Endothelial cell of umbilical vein (primary cell): Measurements from ENCODE around the gene FKBP6. TPM values are rescaled to one million over a fixed set of nuclear protein-coding genes. Genes with fewer than 3 reads are reported as not detected.
A peak's percentile ranks its signal among the peaks of the same experiment; 100 is the strongest.
"Not testable (repeated sequence)": the region's sequence is repeated elsewhere in the genome, so short reads cannot be mapped to it uniquely, and the experiment has no call there.

Experiments used
- BruUV-seq: library from RNA; stranded (reverse); fragments of 400-500 nt; replicated peaks from 2 replicates; lab custom pipeline; 2021; lab: Mats Ljungman, UMichigan
- CTCF ChIA-PET: fragments of 300-600, 350-600 bp; sonication (Branson Sonifier 250); formaldehyde crosslinking; loops from one replicate; lab custom pipeline; 2021; ENCODE audit warnings: antibody characterized with exemption, inconsistent platforms; lab: Charles Lee
- POLR2A ChIA-PET: fragments of 300-600, 350-600 bp; sonication (Branson Sonifier 250); formaldehyde crosslinking; loops from one replicate; lab custom pipeline; 2021; ENCODE audit warnings: antibody characterized with exemption, inconsistent platforms; lab: Charles Lee
- DNase-seq: peaks from one replicate; pipeline ENCODE4 v3.0.0-alpha.2; 2011; ENCODE audit warnings: low read depth, low spot score
- FAIRE-seq: peaks from 2 replicates; lab custom pipeline; 2011; peaks lifted over from hg19 to GRCh38; lab: Jason Lieb, UNC
- H2AFZ ChIP-seq: 2 replicates; pipeline ENCODE4 v1.6.0; 2012; ENCODE audit warnings: low read depth, low read length, control low read depth, inconsistent platforms
- H3K27ac ChIP-seq: 2 replicates; pipeline ENCODE4 v1.5.1; 2011; ENCODE audit warnings: low read depth, mild to moderate bottlenecking, control low read depth, low read length, moderate library complexity; ENCODE audit not compliant: insufficient read depth
- H3K27me3 ChIP-seq, 2 experiments: 2 replicates each; pipeline versions ENCODE4 v1.6.0 to v1.6.1; 2011; ENCODE audit warnings: low read length in 2 of 2, mixed read lengths in 1 of 2; ENCODE audit not compliant: control insufficient read depth in 2 of 2, insufficient read depth in 2 of 2
- H3K36me3 ChIP-seq, 2 experiments: 2 replicates in 1 of 2; 3 replicates in 1 of 2; pipeline ENCODE4 v1.5.1; 2011; ENCODE audit warnings: low read length in 2 of 2, mild to moderate bottlenecking in 1 of 2, moderate library complexity in 1 of 2; ENCODE audit not compliant: control insufficient read depth in 2 of 2, insufficient read depth in 2 of 2; ENCODE audit errors: extremely low read depth in 1 of 2
- H3K4me1 ChIP-seq: 3 replicates; pipeline ENCODE4 v1.5.1; 2011; ENCODE audit warnings: mild to moderate bottlenecking, low read length; ENCODE audit not compliant: control insufficient read depth, insufficient read depth; ENCODE audit errors: extremely low read depth
- H3K4me2 ChIP-seq: 2 replicates; pipeline ENCODE4 v1.6.1; 2011; ENCODE audit warnings: low read length, control low read depth, mixed read lengths; ENCODE audit not compliant: insufficient read depth
- H3K4me3 ChIP-seq, 3 experiments: fragments of 200-600 bp in 1 of 3; sonication (generic), shearing (Covaris generic) in 1 of 3; replicated peaks in 1 of 3; 2 replicates each; pipeline ENCODE4 v1.5.1; 2011 to 2016; ENCODE audit warnings: control low read depth in 3 of 3, low read length in 3 of 3, mild to moderate bottlenecking in 2 of 3, inconsistent platforms in 1 of 3, low read depth in 1 of 3, moderate library complexity in 1 of 3; ENCODE audit not compliant: insufficient read depth in 1 of 3
- H3K79me2 ChIP-seq: 2 replicates; pipeline ENCODE4 v1.6.0; 2012; ENCODE audit warnings: low read length, inconsistent platforms; ENCODE audit not compliant: control insufficient read depth, insufficient read depth
- H3K9ac ChIP-seq: replicated peaks from 2 replicates; pipeline ENCODE3; 2011; ENCODE audit warnings: low read length, control low read depth; ENCODE audit not compliant: insufficient read depth; ENCODE audit errors: extremely low read depth
- H3K9me1 ChIP-seq: replicated peaks from 3 replicates; pipeline ENCODE4 v1.6.0; 2011; ENCODE audit warnings: mild to moderate bottlenecking, low read length; ENCODE audit not compliant: control insufficient read depth, insufficient read depth; ENCODE audit errors: extremely low read depth
- H3K9me3 ChIP-seq: replicated peaks from 2 replicates; pipeline ENCODE4 v1.5.1; 2012; ENCODE audit warnings: low read length, inconsistent platforms; ENCODE audit not compliant: control insufficient read depth, insufficient read depth
- H4K20me1 ChIP-seq: replicated peaks from 2 replicates; pipeline ENCODE3; 2011; ENCODE audit warnings: mild to moderate bottlenecking, low read length; ENCODE audit not compliant: control insufficient read depth, insufficient read depth; ENCODE audit errors: extremely low read depth
- dilution Hi-C: fragments of 300-500 bp; cut with MboI; formaldehyde crosslinking; loops from one replicate; pipeline ENCODE4 v1.15.0; 2019; ENCODE audit warnings: low sequenced_read_pairs; ENCODE audit not compliant: extremely low pct_ligation_motif_present
- intact Hi-C: fragments of 100-400 bp; cut with micrococcal nuclease; formaldehyde crosslinking; loops from one replicate; pipeline ENCODE4 v1.10.0; 2022
- polyA plus RNA-seq, 4 experiments: library from polyadenylated mRNA; depleted of rRNA in 3 of 4; stranded (reverse) in 3 of 4; unstranded in 1 of 4; fragments of >200 nt; gene quantifications; 2 replicates each; pipeline versions ENCODE4 v1.2.1 to v1.2.3, GENCODE V29; 2011 to 2012; ENCODE audit warnings: missing spikeins in 1 of 4
- total RNA-seq: library from RNA; stranded (reverse); gene quantifications from 2 replicates; pipeline ENCODE4 v1.2.3, GENCODE V29; 2021

Gene FKBP6
- total and polyA plus RNA-seq, 2 donors (not counting 3 experiments of a cell fraction or from before 2014, with no cell fraction given): 0.04 TPM; not detected in 1

GRCh38 chr7:73320009-73320408 lies 8.0 kb upstream of the FKBP6 start:
- H4K20me1 ChIP-seq, H3K4me2 ChIP-seq, H3K9me1 ChIP-seq, H3K9me3 ChIP-seq, dilution Hi-C loops, DNase-seq, H3K79me2 ChIP-seq, H2AFZ ChIP-seq, H3K9ac ChIP-seq, H3K4me1 ChIP-seq, H3K27ac ChIP-seq, CTCF ChIA-PET, BruUV-seq, H3K4me3 ChIP-seq, FAIRE-seq, H3K36me3 ChIP-seq, POLR2A ChIA-PET, H3K27me3 ChIP-seq: not testable (repeated sequence)
- intact Hi-C loops: loop anchor here (5.0 kb wide), 1 partner anchor 117 kb away; no protein-coding TSS in a partner anchor

- intact Hi-C loops: loop anchor here (1.0 to 5.0 kb wide), 2 partner anchors 114 to 129 kb away; no protein-coding TSS in a partner anchor
- H3K27ac ChIP-seq, H3K27me3 ChIP-seq, POLR2A ChIA-PET, H3K36me3 ChIP-seq, H3K9me3 ChIP-seq, H3K4me1 ChIP-seq, dilution Hi-C loops, H3K4me2 ChIP-seq, FAIRE-seq, BruUV-seq, H4K20me1 ChIP-seq, H3K79me2 ChIP-seq, H3K4me3 ChIP-seq, H3K9me1 ChIP-seq, H3K9ac ChIP-seq, DNase-seq: not testable (repeated sequence)
- CTCF ChIA-PET: interaction anchor here (0.6 to 5.0 kb wide), 17 partner anchors 10 to 411 kb away, joined by 3 to 75 read pairs (median 5); partner anchors contain the start of gene NSUN5
- peak overlapping the region; percentile 7 for H2AFZ ChIP-seq
These were observed 4.4 kb upstream of the FKBP6 start for GRCh38 chr7:73323434-73324080.
